HepG2 (cell line): Measurements from ENCODE around the gene TFAP2E. TPM values are rescaled to one million over a fixed set of nuclear protein-coding genes. Genes with fewer than 3 reads are reported as not detected.

Experiments
- ATAC-seq: fragments of 200-7000 bp; cut with Tn5 transposase; 3 replicates; pipeline ENCODE4 v1.9.1; 2020; ENCODE audit warnings: mild to moderate bottlenecking, moderate library complexity
- BruUV-seq: library from RNA; stranded (reverse); fragments of 400-500 nt; replicated peaks from 2 replicates; lab custom pipeline; 2021; lab: Mats Ljungman, UMichigan
- CTCF ChIA-PET: fragments of 300-600 bp; formaldehyde crosslinking; extraction: SDS; loops from one replicate; lab custom pipeline; 2021; ENCODE audit warnings: low total read pairs, inconsistent platforms, low intra/inter-chr PET ratio; lab: Yijun Ruan, JAX
- POLR2A ChIA-PET: fragments of 350-600 bp; sonication (Branson Sonifier 250); formaldehyde crosslinking; loops from one replicate; lab custom pipeline; 2020; ENCODE audit warnings: antibody characterized with exemption, inconsistent platforms; lab: Yijun Ruan, JAX
- DNase-seq: peaks from one replicate; pipeline ENCODE4 v3.0.0-alpha.2; 2015; ENCODE audit warnings: low spot score
- FAIRE-seq: peaks from 3 replicates; lab custom pipeline; 2011; peaks lifted over from hg19 to GRCh38; lab: Jason Lieb, UNC
- H2AFZ ChIP-seq: one replicate; pipeline ENCODE4 v1.6.1; 2011; ENCODE audit warnings: low read length, inconsistent platforms
- H3K27ac ChIP-seq: fragments of 300-600 bp; 3 replicates; pipeline ENCODE4 v1.8.0; 2011; ENCODE audit warnings: mixed run types, mild to moderate bottlenecking, mixed read lengths, low read length, inconsistent platforms; ENCODE audit not compliant: insufficient read depth; ENCODE audit errors: extremely low read length
- H3K27me3 ChIP-seq, 2 experiments: fragments of 200-600 bp in 1 of 2; 2 replicates in 1 of 2; 3 replicates in 1 of 2; pipeline versions ENCODE4 v1.6.0 to v1.8.0; 2011; ENCODE audit warnings: low read length in 2 of 2, mild to moderate bottlenecking in 2 of 2, moderate library complexity in 2 of 2, inconsistent platforms in 1 of 2; ENCODE audit not compliant: insufficient read depth in 2 of 2, control insufficient read depth in 1 of 2
- H3K36me3 ChIP-seq, 2 experiments: fragments of 200-600 bp in 1 of 2; replicated peaks in 1 of 2; 2 replicates in 1 of 2; 3 replicates in 1 of 2; pipeline versions ENCODE4 v1.5.1 to v1.8.0; 2011; ENCODE audit warnings: low read length in 2 of 2, inconsistent platforms in 1 of 2; ENCODE audit not compliant: insufficient read depth in 2 of 2, control insufficient read depth in 1 of 2
- H3K4me1 ChIP-seq: 2 replicates; pipeline ENCODE4 v1.5.1; 2012; ENCODE audit warnings: low read length, inconsistent platforms; ENCODE audit not compliant: insufficient read depth
- H3K4me2 ChIP-seq: 2 replicates; pipeline ENCODE4 v1.6.0; 2011; ENCODE audit warnings: low read depth, low read length, inconsistent platforms
- H3K4me3 ChIP-seq, 3 experiments: fragments of 200-600 bp in 1 of 3; sonication (generic), shearing (Covaris generic) in 1 of 3; replicated peaks in 1 of 3; 2 replicates each; pipeline ENCODE4 v1.5.1; 2011 to 2016; ENCODE audit warnings: low read length in 3 of 3, inconsistent platforms in 2 of 3, low read depth in 2 of 3, mild to moderate bottlenecking in 2 of 3, control low read depth in 1 of 3, mixed read lengths in 1 of 3; ENCODE audit not compliant: insufficient read depth in 1 of 3
- H3K79me2 ChIP-seq: one replicate; pipeline ENCODE4 v1.6.1; 2011; ENCODE audit warnings: low read length, inconsistent platforms; ENCODE audit not compliant: insufficient read depth
- H3K9ac ChIP-seq: 2 replicates; pipeline ENCODE4 v1.6.0; 2011; ENCODE audit warnings: mild to moderate bottlenecking, low read depth, low read length, inconsistent platforms; ENCODE audit not compliant: insufficient read depth
- H3K9me3 ChIP-seq: 2 replicates; pipeline ENCODE4 v1.5.1; 2012; ENCODE audit warnings: mild to moderate bottlenecking, low read length
- H4K20me1 ChIP-seq: 2 replicates; pipeline ENCODE4 v1.6.0; 2011; ENCODE audit warnings: inconsistent platforms, mild to moderate bottlenecking, low read length, moderate library complexity; ENCODE audit not compliant: insufficient read depth
- JARID2 ChIP-seq: sonication (generic); formaldehyde crosslinking; IDR thresholded peaks from 2 replicates; pipeline ENCODE4 v1.8.1; 2023; ENCODE audit warnings: missing genetic modification reagents, inconsistent platforms; ENCODE audit not compliant: insufficient replicate concordance
- MEF2D ChIP-seq: sonication (generic); formaldehyde crosslinking; IDR thresholded peaks from 2 replicates; pipeline ENCODE4 v1.5.1; 2020; ENCODE audit warnings: mild to moderate bottlenecking, missing genetic modification reagents
- NCOR1 ChIP-seq: fragments of 200-600 bp; sonication (generic); IDR thresholded peaks from 2 replicates; pipeline ENCODE4 v1.7.0; 2017; ENCODE audit warnings: antibody characterized with exemption, low read length, borderline replicate concordance
- NFKB2 ChIP-seq: sonication (generic); formaldehyde crosslinking; IDR thresholded peaks from 2 replicates; pipeline ENCODE4 v1.4.0; 2020; ENCODE audit warnings: missing genetic modification reagents, borderline replicate concordance
- SIX1 ChIP-seq: sonication (generic); formaldehyde crosslinking; IDR thresholded peaks from 2 replicates; pipeline ENCODE4 v1.4.0; 2020; ENCODE audit warnings: missing genetic modification reagents, borderline replicate concordance
- TSC22D2 ChIP-seq: sonication (generic); formaldehyde crosslinking; IDR thresholded peaks from 2 replicates; pipeline ENCODE4 v1.5.1; 2020; ENCODE audit warnings: missing genetic modification reagents, mild to moderate bottlenecking, borderline replicate concordance
- ZFP91 ChIP-seq: sonication (generic); formaldehyde crosslinking; IDR thresholded peaks from 2 replicates; pipeline ENCODE4 v1.9.0; 2022; ENCODE audit warnings: missing genetic modification reagents, mild to moderate bottlenecking, borderline replicate concordance
- ZNF253 ChIP-seq: sonication (generic); formaldehyde crosslinking; IDR thresholded peaks from 2 replicates; pipeline ENCODE4 v1.8.0; 2022; ENCODE audit warnings: mild to moderate bottlenecking, missing genetic modification reagents, borderline replicate concordance
- ZSCAN5A ChIP-seq: sonication (generic); formaldehyde crosslinking; IDR thresholded peaks from 2 replicates; pipeline ENCODE4 v1.8.0; 2022; ENCODE audit warnings: mild to moderate bottlenecking, missing genetic modification reagents, borderline replicate concordance
- WGBS: methylation state at CpG from one replicate; pipeline ENCODE4 v1.1.6; 2017; ENCODE audit warnings: low lambda C conversion rate; 5-methylcytosine and 5-hydroxymethylcytosine counted together
- in situ Hi-C: cut with HindIII; loops from 2 replicates; pipeline ENCODE4 v1.10.0; 2017; ENCODE audit warnings: low pct_unique_long_range_greater_than_20kb; ENCODE audit not compliant: extremely low pct_ligation_motif_present
- intact Hi-C: fragments of 100-400 bp; cut with micrococcal nuclease; formaldehyde crosslinking; loops from one replicate; pipeline ENCODE4 v1.10.0; 2022; ENCODE audit not compliant: unreplicated experiment
- polyA plus RNA-seq, 8 experiments: library from polyadenylated mRNA; depleted of rRNA in 3 of 8; stranded (reverse) in 7 of 8; unstranded in 1 of 8; fragments of >200 nt; fragmentation: Illumina TruSeq in 4 of 8; extraction: Trizol in 4 of 8; gene quantifications; 2 replicates each; pipeline versions ENCODE4 v1.2.1 to v1.2.3, GENCODE V29; 2011 to 2016; ENCODE audit warnings: low read depth in 4 of 8, missing spikeins in 1 of 8, mixed read lengths in 1 of 8; ENCODE audit not compliant: insufficient read depth in 1 of 8
- total RNA-seq, 5 experiments: library from RNA; depleted of rRNA; stranded (reverse); fragments of >200 nt; fragmentation: Illumina TruSeq; extraction: Trizol; gene quantifications; 2 replicates each; pipeline ENCODE4 v1.2.3, GENCODE V29; 2016; ENCODE audit warnings: low read depth in 1 of 5

Gene TFAP2E
- total and polyA plus RNA-seq, 2 of the 13 experiments (the other 11 are each of a cell fraction or from before 2014, with no cell fraction given) = 0.31 to 0.41 TPM

GRCh38 chr1:35622510-35623178, 49.5 kb downstream of the TFAP2E start:
- 100% methylated on average over 4 of the region's 4 CpGs for WGBS
- H3K27ac ChIP-seq = no peak overlapping the region
- no peak overlapping the region for H3K4me3 ChIP-seq
- ATAC-seq (no peak), DNase-seq (no peak), FAIRE-seq (no peak)
- no peak overlapping the region for H3K9ac ChIP-seq
- H2AFZ ChIP-seq = no peak overlapping the region
- H3K4me2 ChIP-seq = no peak overlapping the region
- in situ Hi-C loops = no loop called here
- ChIA-PET CTCF (no interaction called here), POLR2A (no interaction called here)
- H3K4me1 ChIP-seq = no peaks in the 10 kb centered on the region
- intact Hi-C loops = no loop called here
- no peaks in the 10 kb centered on the region for H3K27me3 ChIP-seq
- H4K20me1 ChIP-seq = no peaks in the 10 kb centered on the region
- peaks cover 18 to 50% of the 10 kb centered on the region in 2 experiments for H3K36me3 ChIP-seq
- peaks cover 22% of the 10 kb centered on the region for H3K79me2 ChIP-seq
- no peak for TF ChIP-seq TSC22D2 (CRISPR knock-in tag)
- TF ChIP-seq MEF2D (CRISPR knock-in tag) = no peak
- TF ChIP-seq JARID2 = no peak
- no peak for TF ChIP-seq ZNF253 (CRISPR knock-in tag)
- no peak for TF ChIP-seq ZFP91 (CRISPR knock-in tag)
- no peak for TF ChIP-seq SIX1 (CRISPR knock-in tag)
- TF ChIP-seq NCOR1 = no peak
- TF ChIP-seq NFKB2 (CRISPR knock-in tag) = no peak
- no peak for TF ChIP-seq ZSCAN5A (CRISPR knock-in tag)
- no peaks in the 10 kb centered on the region for H3K9me3 ChIP-seq
- BruUV-seq = no TSS peak
